CD4-positive, alpha-beta T cell treated with Interleukin-4 for 4 hours (primary cell): ENCODE results near the gene PRRT1.
"Not testable (repeated sequence)": the region's sequence is repeated elsewhere in the genome, so short reads cannot be mapped to it uniquely, and the experiment has no call there.

Experiments used
- DNase-seq: peaks from one replicate; pipeline ENCODE4 v3.0.0-alpha.2; 2020

Gene PRRT1

DNA sequence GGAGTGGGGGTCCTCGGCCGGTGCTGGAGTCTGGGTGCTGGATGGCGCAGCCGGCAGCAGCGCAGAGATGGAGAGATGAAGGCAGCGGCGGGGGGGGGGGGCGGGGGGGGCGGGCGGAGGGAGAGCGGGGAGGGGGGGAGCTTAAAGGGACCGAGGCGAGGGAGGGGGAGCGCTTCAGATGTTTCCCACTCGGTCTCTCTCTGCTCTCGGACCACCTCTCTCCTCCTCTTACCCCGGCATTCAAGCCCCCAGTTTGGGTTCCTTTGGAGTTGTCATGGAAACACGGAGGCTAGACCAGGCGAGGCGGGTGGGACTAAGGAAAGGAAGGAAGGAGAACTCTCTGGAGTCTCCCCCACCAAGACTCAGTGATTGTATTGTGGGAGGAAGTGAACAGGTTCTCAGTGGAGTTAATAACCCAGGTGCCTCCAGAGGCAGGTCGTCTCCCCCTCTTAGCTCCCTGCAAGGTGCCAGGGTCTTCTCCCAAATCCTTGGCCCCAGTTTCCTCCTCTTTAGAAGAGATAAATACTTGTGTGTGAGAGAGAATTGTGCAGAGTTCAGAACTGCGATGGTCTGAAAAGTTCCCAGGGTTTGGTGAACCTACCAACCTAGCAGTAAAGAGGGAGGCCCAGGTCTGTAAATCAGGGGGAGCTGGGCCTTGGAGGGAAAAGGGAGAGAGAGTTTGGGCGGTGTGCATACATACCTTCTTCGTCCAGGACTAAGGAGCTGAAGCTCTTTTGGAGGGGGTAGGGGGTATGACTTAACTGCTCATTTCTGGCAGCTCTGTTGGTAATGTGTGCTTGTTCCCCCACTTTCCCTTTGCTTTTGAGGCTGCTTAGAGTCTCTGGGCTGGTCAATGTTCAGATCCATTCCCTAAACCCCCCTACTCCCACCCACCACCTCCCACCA, at the start of gene PRRT1:
PRRT1 (minus strand) TSS at position 77 of the 906 bp plus-strand sequence. CDS start 112 bp downstream, outside the sequence.
- no peak for DNase-seq

DNA sequence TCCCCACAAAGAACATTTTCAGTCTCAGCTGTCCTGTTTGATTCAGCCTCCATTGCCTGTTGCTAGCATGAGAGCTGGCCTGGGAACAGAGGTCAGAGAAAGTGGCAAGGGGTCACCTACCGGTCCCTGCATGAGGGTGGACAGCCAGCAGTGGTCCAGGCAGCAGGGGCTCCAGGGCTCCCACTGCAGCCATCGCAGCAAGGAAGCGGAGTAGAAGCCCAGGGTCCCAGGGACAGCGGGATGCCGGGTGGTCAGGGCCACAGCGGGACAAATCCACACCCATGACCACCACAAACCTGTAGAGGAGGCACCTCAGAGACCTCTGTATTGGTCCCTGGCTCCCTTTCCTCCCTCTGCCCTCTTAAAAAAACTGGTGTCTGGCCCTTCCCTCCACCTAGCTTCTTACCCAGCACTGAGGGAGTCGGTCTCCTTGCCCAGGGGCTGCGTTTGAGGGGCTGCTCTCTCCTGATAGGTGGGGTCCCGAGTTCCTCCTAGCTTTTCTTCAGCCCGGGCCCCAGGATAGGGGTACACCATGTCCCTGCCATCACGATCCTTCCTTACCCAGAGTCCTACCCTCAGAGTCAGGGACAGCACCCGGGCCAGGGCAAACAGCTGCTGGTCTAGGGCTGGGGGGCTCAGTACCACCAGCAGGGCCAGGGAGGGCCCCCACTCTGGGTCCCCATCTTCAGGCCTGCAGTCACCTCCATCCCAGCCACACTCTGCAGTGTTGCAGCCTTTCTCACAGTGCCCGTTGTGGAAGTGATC, 49.2 kb upstream of the PRRT1 start:
- no peak for DNase-seq

GRCh38 chr6:32198866-32199265, 47.1 kb upstream of the PRRT1 start:
- no peak for DNase-seq

- DNase-seq, result no peak
Measured at GRCh38 chr6:32198345-32198696, 46.6 kb upstream of the PRRT1 start.

- DNase-seq, result no peak
Measured at GRCh38 chr6:32196682-32197616, 45.2 kb upstream of the PRRT1 start.

DNA sequence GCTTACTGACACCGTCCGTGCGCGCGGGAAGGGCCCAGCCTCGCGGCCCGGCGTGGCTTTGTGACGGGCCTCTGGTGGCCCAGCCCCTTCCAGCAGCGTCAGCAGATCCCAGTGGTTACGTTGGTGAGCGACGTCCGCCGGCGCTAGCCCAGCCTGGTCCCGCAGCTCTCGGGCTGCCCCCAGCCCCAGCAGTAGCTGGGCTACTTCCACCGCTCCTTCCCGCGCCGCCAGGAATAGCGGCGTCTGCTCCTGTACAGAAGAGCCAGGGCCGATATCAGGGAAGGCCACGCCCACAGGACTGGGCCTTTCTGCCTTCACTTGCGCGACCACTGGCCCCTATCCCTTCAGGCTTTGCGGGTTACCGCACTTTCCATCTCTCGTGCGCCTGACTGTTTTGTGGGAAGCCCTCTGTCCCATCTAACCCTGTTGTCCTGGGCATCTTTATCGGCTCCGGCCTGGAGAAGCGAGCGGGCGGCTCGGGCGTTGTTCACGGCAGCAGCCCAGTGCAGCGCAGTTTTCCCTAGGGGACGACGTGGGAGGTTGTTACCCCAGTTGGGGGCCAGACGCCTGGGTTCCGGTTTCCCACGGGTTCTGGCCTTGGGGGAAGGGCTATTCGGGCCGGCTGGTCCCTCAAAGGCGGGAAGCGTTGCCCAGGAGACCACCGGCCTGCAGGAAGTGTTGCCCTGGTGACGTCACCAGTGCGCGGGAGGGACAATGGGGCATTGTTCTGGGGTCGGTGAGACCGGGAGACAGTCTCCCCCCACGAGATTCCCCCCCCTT, 44.4 kb upstream of the PRRT1 start:
- DNase-seq, result peak; percentile 38

DNA sequence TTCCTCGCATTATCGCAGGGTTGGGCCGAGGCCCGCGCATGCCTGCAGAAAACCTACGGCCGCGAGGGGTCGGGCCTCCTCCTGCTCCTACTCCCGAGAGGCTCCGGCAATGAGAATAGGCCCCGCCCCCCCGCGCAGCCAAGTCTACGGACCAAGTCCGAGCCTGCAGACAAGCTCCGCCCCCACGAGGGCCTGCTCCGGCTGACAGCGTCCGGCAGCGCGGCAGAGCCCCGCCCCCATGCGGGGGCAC, 43.8 kb upstream of the PRRT1 start:
- DNase-seq, result peak; percentile 100

DNA sequence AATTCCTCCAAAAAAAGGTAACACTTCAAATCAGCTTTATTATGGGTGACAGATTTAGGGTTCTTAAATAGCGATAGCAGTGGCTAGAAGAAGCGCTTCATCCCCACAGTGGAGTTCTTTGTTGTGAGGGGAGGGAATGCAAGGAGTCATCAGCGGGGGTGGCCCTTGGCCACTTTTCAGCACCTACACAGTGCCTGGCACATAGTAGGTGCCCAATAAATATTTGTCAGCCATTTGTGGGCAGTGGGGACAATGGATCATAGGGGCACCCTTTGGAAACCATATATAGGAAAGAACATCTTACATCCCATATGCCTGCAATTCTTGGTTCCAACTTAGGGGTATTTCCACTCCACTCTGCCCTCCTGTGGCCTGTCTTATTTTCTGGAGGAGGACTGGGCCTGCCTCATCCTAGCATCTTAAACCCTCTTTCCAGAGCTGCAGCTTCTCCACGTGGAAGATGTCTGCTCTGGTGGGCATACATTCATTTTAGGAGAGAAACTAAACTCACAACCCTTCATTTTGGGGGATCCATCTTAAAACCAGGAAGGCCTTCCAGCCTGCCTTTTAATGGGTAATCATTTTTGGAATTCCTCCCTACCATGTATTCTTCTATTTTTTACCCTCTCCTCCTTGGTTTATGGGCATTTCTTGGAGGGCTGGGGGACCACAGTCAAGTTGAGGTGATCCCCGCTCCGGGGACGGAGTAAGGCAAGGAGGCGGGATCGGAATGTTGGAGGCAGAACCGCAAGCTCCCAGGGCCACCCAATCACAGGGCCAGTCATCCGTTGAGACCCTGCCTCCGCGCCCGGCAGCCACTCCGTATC, 43.3 kb upstream of the PRRT1 start:
- peak; percentile 48 for DNase-seq

DNA sequence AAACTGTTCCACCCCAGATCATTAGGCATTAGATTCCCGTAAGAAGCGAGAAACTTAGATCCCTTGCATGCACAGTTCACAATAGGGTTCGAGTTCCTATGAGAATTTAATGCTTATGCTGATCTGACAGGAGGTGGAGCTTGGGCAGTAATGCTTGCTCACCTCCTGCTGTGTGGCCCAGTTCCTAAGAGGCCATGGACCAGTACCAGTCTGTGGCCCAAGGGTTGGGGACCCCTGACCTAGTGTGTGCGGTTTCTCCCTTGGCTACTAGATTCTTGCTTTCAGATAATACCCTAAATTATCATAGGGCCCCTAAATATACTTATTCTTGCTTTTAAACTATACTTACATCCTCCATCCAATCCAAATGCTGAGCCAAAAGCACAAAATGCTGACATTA, 42.6 kb upstream of the PRRT1 start:
- no peak for DNase-seq

- not testable (repeated sequence) for DNase-seq
Measured at GRCh38 chr6:32193096-32193495, 41.4 kb upstream of the PRRT1 start.

DNA sequence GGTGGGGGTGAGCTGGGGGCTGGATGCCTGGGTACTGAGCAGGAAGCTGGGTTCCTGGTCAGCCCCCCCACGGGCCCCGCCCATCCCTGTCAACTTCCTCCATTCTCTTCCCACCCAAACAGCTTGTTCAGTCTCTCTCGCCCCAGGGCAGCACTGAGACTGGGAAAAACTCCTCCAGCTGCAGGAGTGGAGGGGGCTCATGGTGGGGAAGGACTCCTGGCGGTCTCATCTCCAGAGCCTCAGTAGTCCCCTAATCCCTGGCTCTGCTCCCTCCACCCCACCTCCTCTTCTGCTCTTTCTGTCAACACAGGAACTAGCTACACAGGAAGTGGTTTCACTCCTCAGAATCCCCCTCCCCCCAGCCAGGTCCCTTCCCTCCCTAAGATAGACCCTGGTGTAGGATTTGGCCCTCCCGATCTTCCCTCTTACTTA, 40.9 kb upstream of the PRRT1 start, which contains the start of gene GPSM3:
GPSM3 (minus strand) TSS at position 36 of the 432 bp plus-strand sequence. CDS start 130 bp downstream, outside the sequence.
- peak; percentile 56 for DNase-seq

DNA sequence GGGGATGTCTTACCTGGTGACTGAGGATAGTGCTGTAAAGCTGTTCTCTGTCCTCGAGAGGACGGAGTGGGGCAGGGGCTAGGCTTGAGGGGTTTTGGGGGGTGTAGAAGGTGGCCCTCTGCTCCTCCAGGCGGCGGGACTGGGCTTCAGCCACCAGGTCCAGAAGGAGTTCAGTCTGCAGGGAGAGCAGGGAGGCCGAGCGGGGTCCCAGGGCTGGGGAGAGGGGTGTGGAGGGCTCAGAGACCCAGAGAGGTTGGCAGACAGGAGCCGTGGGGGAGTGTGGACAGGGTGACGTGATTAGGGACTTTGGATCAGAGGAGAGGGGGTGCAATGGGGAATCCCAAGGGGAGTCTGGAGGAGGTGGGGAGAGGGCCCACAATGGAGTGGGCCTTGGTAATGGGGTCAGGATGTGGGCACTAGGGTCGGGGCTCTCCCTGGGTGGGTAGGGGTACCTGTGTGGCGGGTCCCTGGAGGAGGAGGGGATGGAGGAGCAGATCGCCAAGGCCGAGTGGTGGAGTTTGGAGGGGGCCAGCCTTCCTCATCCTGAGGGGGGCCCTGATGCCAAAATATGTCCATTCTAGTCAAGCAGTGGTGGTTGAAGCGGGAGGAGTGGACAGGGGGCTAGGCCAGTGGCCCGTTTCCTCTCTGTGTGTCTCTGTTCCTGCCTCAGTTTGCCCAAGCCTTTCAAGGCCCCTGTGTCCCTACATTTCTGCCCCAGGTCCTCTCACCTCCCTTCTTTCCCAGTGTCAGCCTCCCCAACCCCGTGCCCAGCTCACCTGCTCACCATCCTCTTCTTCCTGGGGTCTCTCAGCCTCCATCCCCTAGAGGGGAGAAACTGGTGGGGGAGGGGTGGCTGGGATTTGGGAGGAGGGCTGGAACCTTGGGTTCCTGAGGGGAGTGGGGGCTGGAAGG, 40.2 kb upstream of the PRRT1 start:
- DNase-seq, result peak; percentile 24

GRCh38 chr6:32190911-32191677, 39.4 kb upstream of the PRRT1 start:
- no peak for DNase-seq

- DNase-seq, result peak; percentile 91
Measured at GRCh38 chr6:32190054-32190851, 38.5 kb upstream of the PRRT1 start, which contains the start of gene PBX2. Gene PBX2 (minus strand): TSS chr6:32190202. CDS start chr6:32189915, 287 bp downstream.

DNA sequence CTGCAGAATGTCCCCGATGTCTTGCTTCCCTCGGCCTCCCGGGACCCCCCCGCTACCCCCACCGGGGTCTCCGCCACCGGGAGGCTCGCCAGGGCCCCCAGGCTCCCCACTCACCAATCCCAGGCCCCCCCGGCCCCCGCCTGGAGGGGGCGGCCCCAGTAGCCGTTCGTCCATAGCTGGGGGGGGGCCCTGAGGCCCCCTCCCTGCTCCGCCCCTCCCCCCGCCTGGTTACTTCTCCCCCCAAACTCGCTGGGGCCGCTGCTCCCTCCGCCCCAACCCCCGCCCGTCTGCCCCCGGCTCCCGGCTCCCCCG, 38.0 kb upstream of the PRRT1 start:
- no peak for DNase-seq

GRCh38 chr6:32189069-32189741, 37.5 kb upstream of the PRRT1 start:
- no peak for DNase-seq

DNA sequence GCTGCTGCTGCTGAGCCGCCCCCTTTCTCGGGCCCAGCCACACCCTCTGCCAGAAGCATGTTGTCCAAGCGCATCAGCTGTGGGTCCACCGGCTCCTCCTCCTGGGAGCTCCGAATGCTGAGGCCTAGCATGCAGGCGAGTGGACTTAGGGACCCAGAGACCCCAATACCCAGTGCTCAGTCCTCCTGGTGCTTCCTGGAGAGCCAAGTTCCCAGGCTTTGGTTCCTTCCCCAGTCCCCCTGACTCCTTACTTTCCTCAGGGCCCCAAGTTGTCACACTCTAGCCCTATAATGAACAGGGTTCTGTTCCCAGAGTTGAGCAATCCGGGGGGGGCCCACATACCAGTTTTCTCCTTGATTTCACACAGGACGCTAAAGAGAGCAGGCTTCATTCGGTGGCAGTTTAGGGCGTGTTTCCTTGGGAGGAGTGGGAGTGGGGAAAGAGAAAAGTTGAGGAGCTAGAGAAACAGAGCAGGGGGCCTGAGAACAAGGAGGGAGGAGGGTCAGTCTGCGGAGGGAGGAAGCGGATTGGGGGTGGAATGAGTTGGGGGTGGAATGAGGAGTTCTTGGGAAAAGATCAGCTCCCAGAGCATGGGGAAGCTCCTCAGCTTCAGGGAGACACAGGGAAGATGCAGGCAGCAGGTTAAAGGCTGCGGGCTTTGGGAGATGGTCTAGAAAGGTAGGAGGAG, 36.8 kb upstream of the PRRT1 start:
- no peak for DNase-seq
